Testis (tissue), 2 donors: ENCODE data around the gene ADGRE2.

Experiments
- CTCF ChIP-seq, 3 experiments: fragments of 450-650 bp in 2 of 3; fragments of 200-600 bp in 1 of 3; sonication (generic) in 1 of 3; IDR thresholded peaks; one replicate each; pipeline ENCODE4 v1.5.1; 2016 to 2019; ENCODE audit warnings: antibody characterized with exemption in 3 of 3, mild to moderate bottlenecking in 2 of 3, moderate library complexity in 1 of 3
- POLR2A ChIP-seq: fragments of 450-650 bp; IDR thresholded peaks from one replicate; pipeline ENCODE4 v1.6.1; 2017; ENCODE audit warnings: antibody characterized with exemption, mild to moderate bottlenecking, moderate library complexity

DNA sequence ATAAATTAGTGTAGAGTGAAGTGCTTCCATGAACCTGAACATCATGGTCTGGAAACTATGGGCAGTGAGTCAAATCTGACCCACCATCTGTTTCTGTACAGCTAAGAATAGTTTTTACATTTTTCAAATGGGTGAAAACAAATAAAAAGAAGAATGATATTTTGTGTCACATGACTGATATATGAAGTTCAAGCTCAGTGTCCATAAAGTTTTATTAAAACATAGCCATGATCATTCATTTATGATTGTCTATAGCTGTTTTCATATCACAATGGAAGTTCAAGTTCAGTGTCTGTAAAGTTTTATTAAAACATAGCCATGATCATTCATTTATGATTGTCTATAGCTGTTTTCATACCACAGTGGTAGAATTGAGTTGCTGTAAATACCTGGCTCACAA is 45.9 kb downstream of the ADGRE2 start:
- TF ChIP-seq CTCF (IDR thresholded peaks at IDR 0.05) (no peak), POLR2A (no peak)
